ENCODE data around the gene NRP1. TPM values are rescaled to one million over a fixed set of nuclear protein-coding genes. Genes with fewer than 3 reads are reported as not detected.

The NRP1 gene
- total RNA-seq, 2 experiments from 2014 or later, result 0.06 TPM; not detected in 1

DNA sequence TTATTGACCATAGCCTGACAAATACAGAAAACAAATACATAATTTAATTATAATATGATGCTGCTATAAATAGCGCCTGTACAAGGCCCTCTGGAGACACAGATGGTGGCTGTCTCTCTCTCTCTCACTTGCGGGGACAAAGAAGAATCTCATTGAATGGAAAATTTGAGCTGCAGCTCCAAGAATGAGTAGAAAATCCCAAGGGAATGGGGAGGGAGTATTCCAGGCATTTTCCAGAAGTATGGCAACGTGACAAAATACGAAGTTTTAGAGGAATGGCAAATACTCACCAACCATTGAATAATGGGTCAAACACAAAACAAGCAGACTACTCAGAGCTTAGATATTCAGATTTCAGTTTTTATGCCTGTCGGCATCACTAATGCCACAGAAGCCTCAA, 179.9 kb downstream of the NRP1 start:
- CTCF ChIA-PET, result interaction anchor here (1.6 to 3.6 kb wide), 3 partner anchors 38 to 145 kb away, joined by 8 to 33 read pairs (median 11); no protein-coding TSS in a partner anchor
- Histone ChIP-seq H3K4me1 (ENCODE audit: insufficient read depth, low read length) (peaks cover 58% of the 10 kb centered on the region), H3K36me3 (ENCODE audit: insufficient read depth, low read length) (no peaks in the 10 kb centered on the region), H3K4me3 (ENCODE audit: low read length) (no peak overlapping the region), H3K9me3 (ENCODE audit: control insufficient read depth in 1 of 2, insufficient read depth in 1 of 2, low read length in 2 of 2) (no peaks in the 10 kb centered on the region), H3K27me3 (ENCODE audit: control insufficient read depth in 1 of 2, insufficient read depth in 2 of 2, low read length in 2 of 2) (no peaks in the 10 kb centered on the region), H3K27ac (ENCODE audit: low read depth in 1 of 2, low read length in 2 of 2) (peak overlapping the region in 1 of 2 donors; percentile 71)
- no peak overlapping the region for H3K4me3 Mint-ChIP-seq
- H3K27ac Mint-ChIP-seq, result peak overlapping the region; percentile 91
- H3K36me3 Mint-ChIP-seq (ENCODE audit: low read depth), result no peaks in the 10 kb centered on the region
- ATAC-seq (ENCODE audit: poor library complexity), result no peak
- H3K4me1 Mint-ChIP-seq (ENCODE audit: low read depth), result peaks cover 58% of the 10 kb centered on the region
- TF ChIP-seq, protein P1, sequence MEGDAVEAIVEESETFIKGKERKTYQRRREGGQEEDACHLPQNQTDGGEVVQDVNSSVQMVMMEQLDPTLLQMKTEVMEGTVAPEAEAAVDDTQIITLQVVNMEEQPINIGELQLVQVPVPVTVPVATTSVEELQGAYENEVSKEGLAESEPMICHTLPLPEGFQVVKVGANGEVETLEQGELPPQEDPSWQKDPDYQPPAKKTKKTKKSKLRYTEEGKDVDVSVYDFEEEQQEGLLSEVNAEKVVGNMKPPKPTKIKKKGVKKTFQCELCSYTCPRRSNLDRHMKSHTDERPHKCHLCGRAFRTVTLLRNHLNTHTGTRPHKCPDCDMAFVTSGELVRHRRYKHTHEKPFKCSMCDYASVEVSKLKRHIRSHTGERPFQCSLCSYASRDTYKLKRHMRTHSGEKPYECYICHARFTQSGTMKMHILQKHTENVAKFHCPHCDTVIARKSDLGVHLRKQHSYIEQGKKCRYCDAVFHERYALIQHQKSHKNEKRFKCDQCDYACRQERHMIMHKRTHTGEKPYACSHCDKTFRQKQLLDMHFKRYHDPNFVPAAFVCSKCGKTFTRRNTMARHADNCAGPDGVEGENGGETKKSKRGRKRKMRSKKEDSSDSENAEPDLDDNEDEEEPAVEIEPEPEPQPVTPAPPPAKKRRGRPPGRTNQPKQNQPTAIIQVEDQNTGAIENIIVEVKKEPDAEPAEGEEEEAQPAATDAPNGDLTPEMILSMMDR (IDR thresholded peaks at IDR 0.05), result no peak
- intact Hi-C loops (cut with DNase I, micrococcal nuclease), result loop anchor here (2.0 to 10.0 kb wide), 5 partner anchors 16 to 710 kb away; partner anchors contain the start of gene CCDC7 (in 1 of the 2)
- no peaks in the 10 kb centered on the region for H3K27me3 Mint-ChIP-seq
- DNase-seq, result no peak
- H3K9me3 Mint-ChIP-seq, result peaks cover 2% of the 10 kb centered on the region
- POLR2A ChIA-PET, result interaction anchor here (0.8 to 4.3 kb wide), 10 partner anchors 9 to 144 kb away, joined by 3 to 33 read pairs (median 4); no protein-coding TSS in a partner anchor

DNA sequence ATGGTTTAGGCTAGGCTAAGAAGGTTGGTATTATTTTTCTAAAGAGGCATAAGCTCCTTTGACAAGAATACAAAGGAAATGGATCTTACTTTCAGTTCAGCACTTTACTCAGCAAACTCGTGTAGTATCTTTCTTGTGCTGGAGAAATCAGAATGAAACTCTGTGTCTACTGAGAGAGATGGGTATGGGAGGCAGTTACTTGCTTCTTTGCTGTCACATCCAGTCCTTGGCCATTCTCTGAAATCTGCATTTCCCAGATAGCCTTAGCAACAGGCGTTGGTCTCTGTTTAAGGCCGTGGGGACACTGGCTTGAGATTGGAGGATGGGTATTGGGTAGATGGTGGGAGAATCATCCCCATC, 180.5 kb downstream of the NRP1 start:
- peak overlapping the region; percentile 44 to 71 for H3K27ac ChIP-seq (ENCODE audit: low read depth in 1 of 2, low read length in 2 of 2)

DNA sequence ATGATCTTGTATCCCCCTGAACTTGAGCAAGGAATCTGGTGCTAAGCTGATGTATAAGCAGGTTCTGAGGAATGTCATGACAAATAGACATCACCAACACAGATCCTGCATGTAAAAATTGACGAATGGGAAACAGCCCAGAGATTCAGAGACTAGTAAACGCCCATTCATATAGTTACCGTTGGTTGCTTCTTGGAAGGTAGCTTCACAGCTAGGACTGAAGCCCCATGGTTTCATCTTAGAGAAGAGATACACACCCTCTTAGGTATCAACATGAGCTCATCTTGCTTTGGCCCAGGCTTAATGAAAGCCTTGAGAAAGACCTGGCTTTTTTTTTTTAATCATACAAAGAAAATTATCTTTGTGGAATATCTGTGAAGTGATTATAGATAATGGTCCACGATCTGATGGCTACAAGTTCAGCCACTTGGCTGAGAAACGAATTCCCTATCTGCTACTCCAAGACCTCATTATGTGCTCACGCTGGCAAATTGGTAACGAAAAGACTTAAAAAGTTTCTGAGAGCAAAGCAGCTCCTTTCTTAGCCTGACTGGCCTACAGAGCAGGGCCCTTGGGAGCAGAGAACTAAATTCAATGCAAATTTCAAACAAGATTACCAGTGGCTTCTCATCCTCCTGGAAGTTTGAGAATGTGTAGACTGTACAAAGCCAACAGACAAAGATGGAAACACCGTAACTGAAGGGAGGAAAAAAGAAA, 181.1 kb downstream of the NRP1 start:
- ChIA-PET POLR2A (interaction anchor here (0.6 to 4.3 kb wide), 14 partner anchors 10 to 363 kb away, joined by 3 to 33 read pairs (median 6); no protein-coding TSS in a partner anchor), CTCF (interaction anchor here (0.7 to 3.6 kb wide), 6 partner anchors 10 to 144 kb away, joined by 3 to 33 read pairs (median 8); no protein-coding TSS in a partner anchor)
- Histone ChIP-seq H3K27me3 (ENCODE audit: control insufficient read depth in 1 of 2, insufficient read depth in 2 of 2, low read length in 2 of 2) (no peaks in the 10 kb centered on the region), H3K27ac (ENCODE audit: low read depth in 1 of 2, low read length in 2 of 2) (peak overlapping the region; percentile 44 to 71), H3K36me3 (ENCODE audit: insufficient read depth, low read length) (no peaks in the 10 kb centered on the region), H3K4me3 (ENCODE audit: low read length) (peak overlapping the region; percentile 9), H3K9me3 (ENCODE audit: control insufficient read depth in 1 of 2, insufficient read depth in 1 of 2, low read length in 2 of 2) (no peaks in the 10 kb centered on the region), H3K4me1 (ENCODE audit: insufficient read depth, low read length) (peaks cover 59% of the 10 kb centered on the region)
- no peaks in the 10 kb centered on the region for H3K36me3 Mint-ChIP-seq (ENCODE audit: low read depth)
- TF ChIP-seq, protein P1 (IDR thresholded peaks at IDR 0.05), result no peak
- H3K27ac Mint-ChIP-seq, result peak overlapping the region; percentile 91
- peaks cover 58% of the 10 kb centered on the region for H3K4me1 Mint-ChIP-seq (ENCODE audit: low read depth)
- DNase-seq (no peak), ATAC-seq (ENCODE audit: poor library complexity) (no peak)
- H3K4me3 Mint-ChIP-seq, result peak overlapping the region; percentile 47
- no peaks in the 10 kb centered on the region for H3K27me3 Mint-ChIP-seq
- intact Hi-C loops (cut with DNase I, micrococcal nuclease), result loop anchor here (5.0 to 10.0 kb wide), 3 partner anchors 36 to 709 kb away; partner anchors contain the start of gene CCDC7 (in 1 of the 2)
- peaks cover 2% of the 10 kb centered on the region for H3K9me3 Mint-ChIP-seq

More for the DNA sequence above, 180.5 kb downstream of the NRP1 start:
- Histone ChIP-seq H3K4me3 (ENCODE audit: low read length) (peak overlapping the region; percentile 9), H3K36me3 (ENCODE audit: insufficient read depth, low read length) (no peaks in the 10 kb centered on the region), H3K9me3 (ENCODE audit: control insufficient read depth in 1 of 2, insufficient read depth in 1 of 2, low read length in 2 of 2) (no peaks in the 10 kb centered on the region), H3K27me3 (ENCODE audit: control insufficient read depth in 1 of 2, insufficient read depth in 2 of 2, low read length in 2 of 2) (no peaks in the 10 kb centered on the region), H3K4me1 (ENCODE audit: insufficient read depth, low read length) (peaks cover 59% of the 10 kb centered on the region)
- DNase-seq (peak in 2 of 14 experiments; percentile 46 to 50), ATAC-seq (ENCODE audit: poor library complexity) (peak; percentile 18)
- Mint-ChIP-seq H3K4me3 (peak overlapping the region; percentile 47), H3K9me3 (peaks cover 2% of the 10 kb centered on the region), H3K27ac (peak overlapping the region; percentile 91), H3K4me1 (ENCODE audit: low read depth) (peaks cover 58% of the 10 kb centered on the region), H3K36me3 (ENCODE audit: low read depth) (no peaks in the 10 kb centered on the region), H3K27me3 (no peaks in the 10 kb centered on the region)
- TF ChIP-seq, protein P1 (IDR thresholded peaks at IDR 0.05), result no peak
- ChIA-PET POLR2A (interaction anchor here (1.0 to 4.3 kb wide), 12 partner anchors 10 to 173 kb away, joined by 3 to 33 read pairs (median 5); no protein-coding TSS in a partner anchor), CTCF (interaction anchor here (1.0 to 3.6 kb wide), 4 partner anchors 11 to 144 kb away, joined by 3 to 33 read pairs (median 12); no protein-coding TSS in a partner anchor)
- intact Hi-C loops (cut with DNase I, micrococcal nuclease), result loop anchor here (2.0 to 10.0 kb wide), 5 partner anchors 15 to 709 kb away; partner anchors contain the start of gene CCDC7 (in 1 of the 2)
